Lower lobe of right lung (tissue), 2 donors: ENCODE measurements around the gene CC2D2A. TPM values are rescaled to one million over a fixed set of nuclear protein-coding genes. Genes with fewer than 3 reads are reported as not detected.

ENCODE experiments used
- ATAC-seq, 2 donors: fragments of 200-7000 bp; cut with Tn5 transposase; one replicate each; pipeline ENCODE4 v1.9.1; 2020 to 2022; ENCODE audit warnings: mild to moderate bottlenecking in 2 of 2, moderate library complexity in 2 of 2
- DNase-seq: peaks from one replicate; pipeline ENCODE4 v3.0.0-alpha.2; 2020
- H3K27ac ChIP-seq: fragments of 200-600 bp; one replicate; pipeline ENCODE4 v1.8.0; 2022
- H3K27me3 ChIP-seq: fragments of 200-600 bp; one replicate; pipeline ENCODE4 v1.8.0; 2022; ENCODE audit warnings: low read depth
- H3K36me3 ChIP-seq: fragments of 200-600 bp; one replicate; pipeline ENCODE4 v1.8.0; 2022; ENCODE audit warnings: mild to moderate bottlenecking
- H3K4me1 ChIP-seq: fragments of 200-600 bp; one replicate; pipeline ENCODE4 v1.8.0; 2022
- H3K4me3 ChIP-seq: fragments of 200-600 bp; one replicate; pipeline ENCODE4 v1.8.0; 2022; ENCODE audit warnings: mild to moderate bottlenecking
- H3K9me3 ChIP-seq: fragments of 200-600 bp; one replicate; pipeline ENCODE4 v1.8.0; 2022
- intact Hi-C: fragments of 100-400 bp; cut with DNase I; formaldehyde crosslinking; loops from one replicate; pipeline ENCODE4 v1.11.0; 2022
- total RNA-seq: library from RNA; stranded (reverse); fragmentation: NEBNext Ultra II Directional; extraction: Animal tissue kit (Norgen Biotek cat#: 25700); gene quantifications from one replicate; pipeline ENCODE4 v1.2.1, GENCODE V29; 2021
- TF ChIP-seq, protein P1 (sequence below): fragments of 200-600 bp; IDR thresholded peaks from one replicate; pipeline ENCODE4 v1.8.0; 2022; ENCODE audit warnings: antibody characterized with exemption, mild to moderate bottlenecking
- donor health status: DM: no; HTN: yes; CAD: no; lungs with severe emphysema.

The CC2D2A gene
- total RNA-seq, 1 donor from 2014 or later = 21.2 TPM

DNA sequence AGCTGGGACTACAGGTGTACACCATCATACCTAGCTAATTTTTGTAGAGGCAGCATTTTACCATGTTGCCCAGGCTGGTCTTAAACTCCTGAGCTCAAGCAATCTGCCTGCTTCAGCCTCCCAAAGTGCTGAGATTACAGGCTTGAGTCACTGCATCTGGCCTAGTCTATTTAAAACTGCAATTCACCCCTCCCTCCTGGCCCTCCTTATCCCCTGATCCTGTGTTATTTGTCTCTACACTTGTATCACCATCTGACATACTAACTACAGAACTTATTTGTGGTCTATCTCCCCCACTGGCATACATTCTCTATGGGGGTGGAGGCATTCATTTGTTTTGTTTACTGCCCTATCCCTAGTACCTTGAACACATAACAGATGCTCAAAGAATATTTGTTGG is 23.7 kb downstream of the CC2D2A start:
- Histone ChIP-seq H3K9me3 (peaks cover 3% of the 10 kb centered on the region), H3K27ac (no peak overlapping the region), H3K36me3 (no peaks in the 10 kb centered on the region), H3K27me3 (no peaks in the 10 kb centered on the region), H3K4me3 (no peak overlapping the region), H3K4me1 (no peaks in the 10 kb centered on the region)
- DNase-seq (no peak), ATAC-seq (no peak)
- intact Hi-C loops = no loop called here
- TF ChIP-seq, protein P1, sequence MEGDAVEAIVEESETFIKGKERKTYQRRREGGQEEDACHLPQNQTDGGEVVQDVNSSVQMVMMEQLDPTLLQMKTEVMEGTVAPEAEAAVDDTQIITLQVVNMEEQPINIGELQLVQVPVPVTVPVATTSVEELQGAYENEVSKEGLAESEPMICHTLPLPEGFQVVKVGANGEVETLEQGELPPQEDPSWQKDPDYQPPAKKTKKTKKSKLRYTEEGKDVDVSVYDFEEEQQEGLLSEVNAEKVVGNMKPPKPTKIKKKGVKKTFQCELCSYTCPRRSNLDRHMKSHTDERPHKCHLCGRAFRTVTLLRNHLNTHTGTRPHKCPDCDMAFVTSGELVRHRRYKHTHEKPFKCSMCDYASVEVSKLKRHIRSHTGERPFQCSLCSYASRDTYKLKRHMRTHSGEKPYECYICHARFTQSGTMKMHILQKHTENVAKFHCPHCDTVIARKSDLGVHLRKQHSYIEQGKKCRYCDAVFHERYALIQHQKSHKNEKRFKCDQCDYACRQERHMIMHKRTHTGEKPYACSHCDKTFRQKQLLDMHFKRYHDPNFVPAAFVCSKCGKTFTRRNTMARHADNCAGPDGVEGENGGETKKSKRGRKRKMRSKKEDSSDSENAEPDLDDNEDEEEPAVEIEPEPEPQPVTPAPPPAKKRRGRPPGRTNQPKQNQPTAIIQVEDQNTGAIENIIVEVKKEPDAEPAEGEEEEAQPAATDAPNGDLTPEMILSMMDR = no peak

DNA sequence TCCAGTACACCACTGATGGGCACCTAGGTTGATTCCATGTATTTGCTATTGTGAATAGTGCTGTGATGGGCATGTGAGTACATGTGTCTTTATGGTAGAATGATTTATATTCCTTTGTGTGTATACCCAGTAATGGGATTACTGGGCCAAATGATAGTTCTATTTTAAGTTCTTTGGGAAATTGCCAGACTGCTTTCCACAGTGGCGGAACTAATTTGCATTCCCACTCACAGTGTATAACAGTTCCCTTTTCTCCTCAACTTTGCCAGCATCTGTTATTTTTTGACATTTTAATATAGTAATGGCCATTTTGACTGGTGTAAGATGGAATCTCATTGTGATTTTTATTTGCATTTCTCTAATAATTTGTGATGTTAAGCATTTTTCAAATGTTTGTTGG is 25.9 kb downstream of the CC2D2A start:
- Histone ChIP-seq H3K4me3 (no peak overlapping the region), H3K4me1 (no peaks in the 10 kb centered on the region), H3K27me3 (no peaks in the 10 kb centered on the region), H3K27ac (no peak overlapping the region), H3K9me3 (no peaks in the 10 kb centered on the region), H3K36me3 (no peaks in the 10 kb centered on the region)
- intact Hi-C loops = no loop called here
- DNase-seq = no peak
- TF ChIP-seq, protein P1 = no peak
- ATAC-seq = no peak

DNA sequence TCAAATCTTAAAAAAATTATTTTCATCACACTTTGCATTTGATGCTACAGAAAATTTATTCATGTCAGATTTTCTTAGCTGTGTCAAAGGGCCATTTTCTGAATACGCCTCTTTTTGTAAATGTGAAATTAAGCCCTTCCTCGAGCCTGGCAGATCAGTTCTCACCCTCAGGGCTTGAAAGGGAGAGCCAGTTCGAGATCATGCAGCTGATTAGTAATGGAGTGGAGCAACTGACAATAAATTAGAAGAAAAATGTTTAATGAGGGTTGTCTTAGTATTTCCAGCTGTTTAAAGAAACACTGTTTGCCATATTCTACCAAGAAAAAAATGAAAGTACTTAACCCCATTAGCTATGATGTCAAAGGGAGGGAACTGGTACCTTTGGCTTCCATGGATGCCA is 28.7 kb downstream of the CC2D2A start:
- H3K9me3 ChIP-seq = no peaks in the 10 kb centered on the region
- intact Hi-C loops = no loop called here
- ATAC-seq (no peak), DNase-seq (no peak)
- no peaks in the 10 kb centered on the region for H3K4me1 ChIP-seq
- H3K36me3 ChIP-seq = no peaks in the 10 kb centered on the region
- H3K4me3 ChIP-seq = no peak overlapping the region
- TF ChIP-seq, protein P1 = no peak
- H3K27ac ChIP-seq = no peak overlapping the region
- no peaks in the 10 kb centered on the region for H3K27me3 ChIP-seq

- no peaks in the 10 kb centered on the region for H3K4me1 ChIP-seq
- no peaks in the 10 kb centered on the region for H3K27me3 ChIP-seq
- intact Hi-C loops = no loop called here
- DNase-seq (no peak), ATAC-seq (no peak)
- TF ChIP-seq, protein P1 = no peak
- no peaks in the 10 kb centered on the region for H3K36me3 ChIP-seq
- no peak overlapping the region for H3K4me3 ChIP-seq
- H3K9me3 ChIP-seq = no peaks in the 10 kb centered on the region
- no peak overlapping the region for H3K27ac ChIP-seq
These were observed 31.0 kb downstream of the CC2D2A start for GRCh38 chr4:15500701-15501100.

DNA sequence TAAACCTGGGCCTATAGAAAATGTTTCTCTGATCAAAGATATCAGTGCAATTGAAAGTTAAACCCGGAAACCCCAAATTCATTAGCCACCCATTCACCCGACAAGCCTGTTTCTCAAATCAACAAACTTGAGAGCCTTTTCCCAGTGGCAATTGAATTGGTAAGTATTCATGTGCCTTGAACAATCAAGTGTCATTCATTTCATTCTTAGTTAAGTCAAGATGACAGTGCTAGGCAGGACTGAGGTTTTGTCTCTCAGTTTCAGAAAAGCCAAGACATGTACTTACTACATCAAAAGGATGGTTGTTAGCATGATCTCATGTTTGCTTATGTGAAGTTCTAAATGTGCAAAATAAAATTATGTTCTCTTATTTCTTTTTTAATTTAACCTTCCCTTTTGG is 32.3 kb downstream of the CC2D2A start:
- no peak overlapping the region for H3K27ac ChIP-seq
- DNase-seq (no peak), ATAC-seq (peak in 1 of 2 donors; percentile 43)
- no peaks in the 10 kb centered on the region for H3K36me3 ChIP-seq
- H3K4me1 ChIP-seq = no peaks in the 10 kb centered on the region
- no peak overlapping the region for H3K4me3 ChIP-seq
- intact Hi-C loops = no loop called here
- TF ChIP-seq, protein P1 = no peak
- no peaks in the 10 kb centered on the region for H3K9me3 ChIP-seq
- no peaks in the 10 kb centered on the region for H3K27me3 ChIP-seq

GRCh38 chr4:15502384-15502783 is 32.7 kb downstream of the CC2D2A start:
- Histone ChIP-seq H3K27me3 (no peaks in the 10 kb centered on the region), H3K4me1 (no peaks in the 10 kb centered on the region), H3K36me3 (no peaks in the 10 kb centered on the region), H3K4me3 (no peak overlapping the region), H3K9me3 (no peaks in the 10 kb centered on the region), H3K27ac (no peak overlapping the region)
- TF ChIP-seq, protein P1 = no peak
- intact Hi-C loops = no loop called here
- no peak for ATAC-seq
- no peak for DNase-seq
